MCF 10A (cell line): ENCODE results near the gene RALGAPA1. TPM values are rescaled to one million over a fixed set of nuclear protein-coding genes. Genes with fewer than 3 reads are reported as not detected.

ENCODE experiments used
- BruUV-seq: library from RNA; stranded (reverse); fragments of 400-500 nt; replicated peaks from 2 replicates; lab custom pipeline; 2021; lab: Mats Ljungman, UMichigan
- CTCF ChIA-PET: fragments of 300-600 bp; sonication (Branson Sonifier 250); formaldehyde crosslinking; extraction: SDS; loops from one replicate; lab custom pipeline; 2021; ENCODE audit warnings: antibody characterized with exemption, inconsistent platforms; lab: Yijun Ruan, JAX
- POLR2A ChIA-PET: fragments of 300-600, 350-650 bp; sonication (Branson Sonifier 250); formaldehyde crosslinking; extraction: SDS; loops from one replicate; lab custom pipeline; 2020; ENCODE audit warnings: antibody characterized with exemption, inconsistent platforms; lab: Yijun Ruan, JAX
- DNase-seq: peaks from one replicate; pipeline ENCODE4 v3.0.0-alpha.2; 2018; ENCODE audit not compliant: unreplicated experiment
- H3K27ac Mint-ChIP-seq: one replicate; pipeline ENCODE4 v1.8.0; 2022; ENCODE audit warnings: mild to moderate bottlenecking, low read depth, mixed read lengths; ENCODE audit not compliant: unreplicated experiment
- H3K27me3 Mint-ChIP-seq: one replicate; pipeline ENCODE4 v1.8.0; 2022; ENCODE audit warnings: mixed read lengths; ENCODE audit not compliant: insufficient read depth, unreplicated experiment
- H3K36me3 Mint-ChIP-seq: one replicate; pipeline ENCODE4 v1.8.0; 2022; ENCODE audit warnings: mild to moderate bottlenecking, moderate library complexity, mixed read lengths; ENCODE audit not compliant: insufficient read depth, unreplicated experiment
- H3K4me1 Mint-ChIP-seq: one replicate; pipeline ENCODE4 v1.8.0; 2022; ENCODE audit warnings: mixed read lengths; ENCODE audit not compliant: insufficient read depth, unreplicated experiment
- H3K4me3 Mint-ChIP-seq: one replicate; pipeline ENCODE4 v1.8.0; 2022; ENCODE audit warnings: mild to moderate bottlenecking, moderate library complexity, mixed read lengths; ENCODE audit not compliant: unreplicated experiment
- H3K9me3 Mint-ChIP-seq: one replicate; pipeline ENCODE4 v1.8.0; 2022; ENCODE audit warnings: mixed read lengths; ENCODE audit not compliant: unreplicated experiment
- intact Hi-C: fragments of 100-400 bp; cut with micrococcal nuclease; formaldehyde crosslinking; loops from 2 replicates; pipeline ENCODE4 v1.14.1; 2022
- total RNA-seq: library from RNA; stranded (reverse); gene quantifications from 2 replicates; pipeline ENCODE4 v1.2.3, GENCODE V29; 2022
- TF ChIP-seq, protein P1 (sequence below): fragments of 200-600 bp; IDR thresholded peaks from one replicate; pipeline ENCODE4 v1.8.0; 2022; ENCODE audit warnings: antibody characterized with exemption, mild to moderate bottlenecking; ENCODE audit not compliant: unreplicated experiment

RALGAPA1 gene
- total RNA-seq, 1 experiment from 2014 or later: 52.3 TPM

DNA sequence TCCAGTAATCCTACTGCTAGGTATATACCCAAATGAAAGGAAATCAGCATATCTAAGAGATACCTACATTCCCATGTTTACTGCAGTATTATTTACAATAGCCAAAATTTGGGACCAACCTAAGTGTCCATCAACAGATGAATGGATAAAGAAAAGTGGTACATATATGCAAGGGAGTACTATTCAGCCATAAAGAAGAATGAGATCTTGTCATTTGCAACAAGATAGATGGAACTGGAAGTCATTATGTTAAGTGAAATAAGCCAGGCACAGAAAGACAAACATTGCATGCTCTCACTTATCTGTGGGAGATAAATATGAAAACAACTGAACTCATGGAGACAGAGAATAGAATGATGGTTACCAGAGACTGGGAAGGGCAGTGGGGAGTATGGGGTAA is 165.6 kb downstream of the RALGAPA1 start:
- Mint-ChIP-seq H3K4me3 (no peak overlapping the region), H3K4me1 (no peaks in the 10 kb centered on the region), H3K9me3 (peaks cover 42% of the 10 kb centered on the region), H3K36me3 (peaks cover 55% of the 10 kb centered on the region), H3K27ac (no peak overlapping the region), H3K27me3 (no peaks in the 10 kb centered on the region)
- TF ChIP-seq, protein P1, sequence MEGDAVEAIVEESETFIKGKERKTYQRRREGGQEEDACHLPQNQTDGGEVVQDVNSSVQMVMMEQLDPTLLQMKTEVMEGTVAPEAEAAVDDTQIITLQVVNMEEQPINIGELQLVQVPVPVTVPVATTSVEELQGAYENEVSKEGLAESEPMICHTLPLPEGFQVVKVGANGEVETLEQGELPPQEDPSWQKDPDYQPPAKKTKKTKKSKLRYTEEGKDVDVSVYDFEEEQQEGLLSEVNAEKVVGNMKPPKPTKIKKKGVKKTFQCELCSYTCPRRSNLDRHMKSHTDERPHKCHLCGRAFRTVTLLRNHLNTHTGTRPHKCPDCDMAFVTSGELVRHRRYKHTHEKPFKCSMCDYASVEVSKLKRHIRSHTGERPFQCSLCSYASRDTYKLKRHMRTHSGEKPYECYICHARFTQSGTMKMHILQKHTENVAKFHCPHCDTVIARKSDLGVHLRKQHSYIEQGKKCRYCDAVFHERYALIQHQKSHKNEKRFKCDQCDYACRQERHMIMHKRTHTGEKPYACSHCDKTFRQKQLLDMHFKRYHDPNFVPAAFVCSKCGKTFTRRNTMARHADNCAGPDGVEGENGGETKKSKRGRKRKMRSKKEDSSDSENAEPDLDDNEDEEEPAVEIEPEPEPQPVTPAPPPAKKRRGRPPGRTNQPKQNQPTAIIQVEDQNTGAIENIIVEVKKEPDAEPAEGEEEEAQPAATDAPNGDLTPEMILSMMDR: no peak
- ChIA-PET POLR2A (no interaction called here), CTCF (no interaction called here)
- BruUV-seq: no TSS peak
- DNase-seq: no peak
- intact Hi-C loops: no loop called here

DNA sequence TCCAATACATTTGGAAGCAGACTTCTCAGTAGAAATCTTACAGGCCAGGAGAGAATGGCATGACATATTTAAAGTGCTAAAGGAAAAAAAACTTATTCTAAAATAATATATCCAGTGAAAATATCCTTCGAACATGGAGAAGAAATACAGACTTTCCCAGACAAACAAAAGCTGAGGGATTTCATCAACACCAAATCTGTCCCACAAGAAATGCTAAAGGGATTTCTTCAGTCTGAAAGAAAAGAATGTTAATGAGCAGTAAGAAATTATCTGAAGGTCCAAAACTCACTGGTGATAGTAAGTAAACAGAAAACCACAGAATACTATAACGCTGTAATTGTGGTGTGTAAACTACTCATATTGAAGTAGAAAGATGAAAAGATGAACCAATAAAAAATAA is 171.2 kb downstream of the RALGAPA1 start:
- Mint-ChIP-seq H3K4me3 (no peak overlapping the region), H3K27ac (no peak overlapping the region), H3K4me1 (no peaks in the 10 kb centered on the region), H3K27me3 (no peaks in the 10 kb centered on the region), H3K9me3 (peaks cover 26% of the 10 kb centered on the region), H3K36me3 (peaks cover 71% of the 10 kb centered on the region)
- CTCF ChIA-PET: no interaction called here
- POLR2A ChIA-PET: no interaction called here
- DNase-seq: no peak
- no TSS peak for BruUV-seq
- intact Hi-C loops: no loop called here
- TF ChIP-seq, protein P1: no peak

DNA sequence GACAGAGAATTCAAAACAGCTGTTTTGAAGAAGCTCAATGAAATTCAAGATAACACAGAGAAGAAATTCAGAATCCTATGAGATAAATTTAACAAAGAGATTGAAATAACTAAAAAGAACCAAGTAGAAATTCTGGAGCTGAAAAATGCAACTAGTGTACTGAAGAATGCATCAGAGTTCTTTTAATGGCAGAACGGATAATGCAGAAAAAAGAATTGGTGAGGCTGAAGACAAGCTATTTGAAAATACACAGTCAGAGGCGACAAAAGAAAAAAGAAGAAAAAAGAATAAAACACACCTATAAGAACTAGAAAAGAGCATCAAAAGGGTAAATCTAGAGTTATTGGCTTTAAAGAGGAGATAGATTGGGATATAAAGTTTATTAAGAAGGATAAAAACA is 171.8 kb downstream of the RALGAPA1 start:
- Mint-ChIP-seq H3K4me1 (no peaks in the 10 kb centered on the region), H3K9me3 (peaks cover 21% of the 10 kb centered on the region), H3K27me3 (no peaks in the 10 kb centered on the region), H3K27ac (no peak overlapping the region), H3K36me3 (peaks cover 65% of the 10 kb centered on the region), H3K4me3 (no peak overlapping the region)
- POLR2A ChIA-PET: interaction anchor here (0.7 kb wide), 1 partner anchor 572 kb away, joined by 5 read pairs; no protein-coding TSS in a partner anchor
- DNase-seq: no peak
- CTCF ChIA-PET: no interaction called here
- intact Hi-C loops: no loop called here
- BruUV-seq: no TSS peak
- TF ChIP-seq, protein P1: no peak

- Mint-ChIP-seq H3K36me3 (peaks cover 39% of the 10 kb centered on the region), H3K27ac (no peak overlapping the region), H3K27me3 (no peaks in the 10 kb centered on the region), H3K9me3 (no peaks in the 10 kb centered on the region), H3K4me1 (peaks cover 4% of the 10 kb centered on the region), H3K4me3 (no peak overlapping the region)
- intact Hi-C loops: no loop called here
- DNase-seq: no peak
- POLR2A ChIA-PET: interaction anchor here (0.6 kb wide), 1 partner anchor 24 kb away, joined by 3 read pairs; no protein-coding TSS in a partner anchor
- TF ChIP-seq, protein P1: no peak
- BruUV-seq: no TSS peak
- CTCF ChIA-PET: interaction anchor here (0.8 kb wide), 1 partner anchor 193 kb away, joined by 3 read pairs; no protein-coding TSS in a partner anchor
Measured at GRCh38 chr14:35632676-35633075, 176.4 kb downstream of the RALGAPA1 start.
